C4-2B (cell line): Measurements from ENCODE around the gene RUNDC3A.
A peak's percentile ranks its signal among the peaks of the same experiment; 100 is the strongest.
"Not testable (repeated sequence)": the region's sequence is repeated elsewhere in the genome, so short reads cannot be mapped to it uniquely, and the experiment has no call there.

ENCODE experiments used
- H3K27ac ChIP-seq: fragments of 450-650 bp; 2 replicates; pipeline ENCODE4 v1.5.1; 2017
- ZFX ChIP-seq: fragments of 450-650 bp; IDR thresholded peaks from 2 replicates; pipeline ENCODE4 v1.6.1; 2017
- TF ChIP-seq, protein P1 (sequence below): fragments of 450-650 bp; conservative IDR thresholded peaks from 2 replicates; pipeline ENCODE4 v1.5.1; 2017; ENCODE audit warnings: mild to moderate bottlenecking

Gene RUNDC3A

DNA sequence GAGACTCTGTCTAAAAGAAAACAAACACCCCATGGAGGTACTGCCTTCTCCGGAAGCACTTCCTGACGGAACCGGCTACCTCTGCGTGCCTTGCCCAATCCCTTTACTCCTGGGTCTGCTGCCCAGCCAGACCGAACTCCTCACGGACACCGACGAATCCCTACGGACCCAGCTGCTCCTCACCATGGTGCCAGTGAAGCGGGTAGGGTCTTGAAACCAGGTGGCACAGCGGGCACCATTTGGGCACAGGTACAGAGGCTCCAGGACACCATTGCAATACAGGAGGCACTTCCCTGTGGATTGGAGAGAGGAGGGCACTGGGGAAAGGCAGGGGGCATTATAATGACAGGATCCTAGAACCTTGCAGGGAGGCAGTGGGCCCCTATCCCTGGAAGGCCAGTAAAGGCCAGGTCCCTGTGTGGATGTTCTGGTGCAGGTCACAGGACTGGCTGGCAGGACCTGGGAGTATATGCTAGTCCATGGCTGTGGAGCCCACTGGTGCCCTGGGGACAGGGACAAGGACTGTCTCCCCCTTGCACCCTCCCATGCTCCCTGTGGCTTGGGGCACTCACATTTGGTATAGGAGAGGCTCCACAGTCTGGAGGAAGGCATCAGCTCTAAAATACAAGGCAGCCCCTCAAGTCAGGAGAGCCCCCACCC is 14.0 kb downstream of the RUNDC3A start:
- H3K27ac ChIP-seq: no peak overlapping the region; the same call in 1 of the 2 replicates
- TF ChIP-seq ZFX: no peak
- TF ChIP-seq, protein P1, sequence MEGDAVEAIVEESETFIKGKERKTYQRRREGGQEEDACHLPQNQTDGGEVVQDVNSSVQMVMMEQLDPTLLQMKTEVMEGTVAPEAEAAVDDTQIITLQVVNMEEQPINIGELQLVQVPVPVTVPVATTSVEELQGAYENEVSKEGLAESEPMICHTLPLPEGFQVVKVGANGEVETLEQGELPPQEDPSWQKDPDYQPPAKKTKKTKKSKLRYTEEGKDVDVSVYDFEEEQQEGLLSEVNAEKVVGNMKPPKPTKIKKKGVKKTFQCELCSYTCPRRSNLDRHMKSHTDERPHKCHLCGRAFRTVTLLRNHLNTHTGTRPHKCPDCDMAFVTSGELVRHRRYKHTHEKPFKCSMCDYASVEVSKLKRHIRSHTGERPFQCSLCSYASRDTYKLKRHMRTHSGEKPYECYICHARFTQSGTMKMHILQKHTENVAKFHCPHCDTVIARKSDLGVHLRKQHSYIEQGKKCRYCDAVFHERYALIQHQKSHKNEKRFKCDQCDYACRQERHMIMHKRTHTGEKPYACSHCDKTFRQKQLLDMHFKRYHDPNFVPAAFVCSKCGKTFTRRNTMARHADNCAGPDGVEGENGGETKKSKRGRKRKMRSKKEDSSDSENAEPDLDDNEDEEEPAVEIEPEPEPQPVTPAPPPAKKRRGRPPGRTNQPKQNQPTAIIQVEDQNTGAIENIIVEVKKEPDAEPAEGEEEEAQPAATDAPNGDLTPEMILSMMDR: no peak

DNA sequence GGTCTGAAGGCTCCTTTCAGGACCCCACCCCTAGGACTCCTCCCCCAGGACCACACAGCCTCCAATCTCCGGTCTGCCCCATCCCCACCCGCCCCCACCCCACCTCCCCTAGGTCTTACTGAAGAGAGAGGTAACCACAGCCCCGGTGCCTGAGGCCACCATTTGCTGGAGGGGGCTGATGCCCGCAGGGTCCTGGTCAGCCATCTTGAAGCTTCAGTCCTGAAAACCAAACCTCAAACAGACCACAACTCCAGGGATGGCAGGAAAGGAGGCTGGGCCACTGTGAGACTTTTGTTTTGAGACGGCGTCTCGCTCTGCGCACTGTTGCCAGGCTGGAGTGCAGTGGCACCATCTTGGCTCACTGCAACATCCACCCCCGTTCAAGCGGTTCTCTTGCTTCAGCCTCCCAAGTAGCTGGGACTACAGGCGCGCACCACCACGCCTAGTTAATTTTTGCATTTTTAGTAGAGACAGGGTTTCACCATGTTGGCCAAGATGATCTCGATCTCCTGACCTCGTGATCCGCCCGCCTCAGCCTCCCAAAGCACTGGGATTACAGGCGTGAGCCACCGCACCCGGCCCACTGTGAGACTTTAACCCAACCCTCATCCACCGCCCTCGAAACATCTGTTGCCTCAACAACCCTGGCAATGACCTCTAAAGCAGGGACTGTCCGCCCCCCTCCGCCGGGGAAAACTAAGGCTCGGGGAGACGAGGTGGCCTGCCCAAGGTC is 15.1 kb downstream of the RUNDC3A start:
- H3K27ac ChIP-seq: peak overlapping the region; percentile 97
- TF ChIP-seq ZFX: no peak
- TF ChIP-seq, protein P1: no peak

DNA sequence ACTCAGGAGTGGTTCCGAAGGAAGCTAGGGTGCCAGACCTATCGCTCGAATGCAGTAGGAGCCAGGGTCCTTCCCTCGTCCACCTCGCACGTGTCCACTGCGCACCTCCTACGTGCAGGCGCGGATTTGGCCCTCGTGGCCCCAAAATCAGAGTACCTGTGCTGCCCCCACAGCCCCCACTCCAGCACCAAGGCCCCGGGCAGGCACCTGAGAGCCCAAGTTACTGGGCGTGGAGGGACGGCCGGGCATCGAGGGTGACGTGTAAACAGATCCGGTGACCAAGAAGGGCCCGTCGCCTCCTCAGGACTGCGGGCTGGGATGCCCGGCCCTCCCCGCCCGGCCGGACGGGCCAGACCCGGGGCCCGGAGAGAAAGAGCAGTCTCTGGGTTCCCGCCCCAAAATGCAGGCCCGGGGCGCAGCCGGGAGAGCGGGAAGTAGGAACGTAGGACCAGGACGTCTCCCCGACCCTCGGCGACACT is 15.7 kb downstream of the RUNDC3A start:
- H3K27ac ChIP-seq: peak overlapping the region; percentile 97
- no peak for TF ChIP-seq ZFX
- TF ChIP-seq, protein P1: no peak

DNA sequence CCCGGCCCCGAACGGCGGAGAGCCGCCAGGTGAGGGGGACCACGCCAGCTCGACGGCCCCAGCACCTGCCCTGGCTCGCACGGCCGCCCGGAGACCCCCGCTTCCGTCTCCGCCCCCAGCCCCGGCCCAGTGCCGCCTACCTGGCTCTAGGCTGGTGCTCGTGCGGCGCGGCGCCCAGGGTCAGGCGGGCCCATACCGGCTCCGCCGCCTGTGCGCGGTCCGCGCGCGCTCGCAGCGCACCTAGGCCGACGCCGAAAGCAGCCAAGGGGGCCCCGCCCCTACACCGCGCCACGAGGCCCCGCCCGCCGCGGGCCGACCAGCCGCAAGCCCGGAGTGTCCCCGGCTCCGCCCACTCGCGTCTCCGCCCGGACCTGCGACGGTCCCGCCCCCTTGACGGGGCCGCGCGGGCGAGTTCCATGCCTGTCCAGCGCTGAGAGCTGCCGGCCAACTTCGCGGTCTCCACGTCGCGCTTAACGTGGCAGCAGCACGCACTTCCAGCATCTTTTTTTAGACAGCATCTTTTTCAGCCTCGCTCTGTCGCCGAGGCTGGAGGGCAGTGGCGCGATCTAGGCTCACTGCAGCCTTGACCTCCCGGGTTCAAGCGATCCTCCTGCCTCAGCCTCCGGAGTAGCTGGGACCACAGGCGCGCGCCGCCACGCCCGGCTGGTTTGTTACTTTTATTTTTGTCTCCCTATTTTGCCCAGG is 16.3 kb downstream of the RUNDC3A start, which contains the start of gene SLC25A39:
TSS of gene SLC25A39 (minus strand) at position 253 of the 705 bp plus-strand sequence. CDS start 1,261 bp downstream, outside the sequence.
- peak within 1 kb of the TSS; percentile 97 for H3K27ac ChIP-seq
- TF ChIP-seq ZFX: peak; percentile 80
- TF ChIP-seq, protein P1: no peak

DNA sequence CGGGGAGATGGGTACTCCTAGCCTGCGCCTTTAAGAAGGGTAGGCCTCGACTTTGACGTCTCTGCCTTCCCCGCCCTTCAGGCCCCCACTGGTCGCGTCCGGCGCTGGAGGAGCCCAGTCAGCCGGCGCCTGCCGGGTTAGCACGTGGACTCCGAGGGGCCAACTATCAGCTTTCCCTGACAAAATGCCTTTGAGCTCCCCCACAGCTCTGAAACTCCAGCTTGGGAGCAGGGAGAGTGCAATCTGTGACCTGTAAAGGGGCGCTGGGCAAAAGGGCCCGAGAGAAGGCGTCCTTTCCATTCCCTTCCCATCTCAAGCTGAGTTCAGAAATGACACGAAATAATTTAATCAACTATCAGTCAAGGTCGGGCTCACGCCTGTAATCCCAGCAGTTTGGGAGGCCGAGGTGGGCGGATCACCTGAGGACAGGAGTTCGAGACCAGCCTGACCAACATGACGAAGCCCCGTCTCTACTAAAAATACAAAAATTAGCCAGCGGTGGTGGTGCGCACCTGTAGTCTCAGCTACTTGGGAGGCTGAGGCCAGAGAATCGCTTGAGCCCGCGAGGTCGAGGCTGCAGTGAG is 18.6 kb downstream of the RUNDC3A start:
- no peak overlapping the region for H3K27ac ChIP-seq
- TF ChIP-seq, protein P1: no peak
- TF ChIP-seq ZFX: no peak

DNA sequence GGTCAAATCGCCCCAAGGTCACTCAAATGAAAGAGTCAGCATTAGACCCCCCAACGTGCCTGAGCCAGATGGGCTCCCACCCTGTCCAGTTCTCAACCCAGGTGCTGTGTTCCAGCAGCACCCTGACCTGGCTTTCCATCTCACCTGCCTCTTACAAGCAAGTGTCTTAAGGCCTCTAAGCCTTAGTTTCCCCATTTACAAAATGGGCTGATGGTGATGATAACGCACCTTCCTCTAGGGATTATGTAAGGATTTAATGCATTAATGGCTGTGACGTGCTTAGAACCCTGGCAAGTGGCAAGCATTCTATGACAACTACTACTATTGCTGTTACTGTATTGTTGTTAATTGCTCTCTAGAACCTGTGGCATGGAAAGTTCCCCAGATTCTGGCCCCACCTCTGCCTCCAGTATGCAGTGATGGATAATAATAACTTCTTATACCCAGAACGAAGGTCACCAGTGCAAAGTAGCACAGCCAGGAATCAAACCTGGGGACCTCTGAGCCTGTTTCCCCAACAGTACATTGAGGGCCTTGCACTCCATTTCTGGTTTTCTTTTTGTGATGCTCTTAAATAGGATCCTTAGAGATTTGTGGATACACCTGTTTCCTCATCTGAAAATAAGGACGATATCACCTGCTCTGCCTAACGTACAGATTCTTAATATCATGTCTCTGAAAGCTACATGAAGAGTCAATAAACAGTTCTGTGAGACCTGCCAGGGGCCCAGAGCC is 19.5 kb downstream of the RUNDC3A start:
- TF ChIP-seq ZFX: no peak
- TF ChIP-seq, protein P1: no peak
- H3K27ac ChIP-seq: no peak overlapping the region

DNA sequence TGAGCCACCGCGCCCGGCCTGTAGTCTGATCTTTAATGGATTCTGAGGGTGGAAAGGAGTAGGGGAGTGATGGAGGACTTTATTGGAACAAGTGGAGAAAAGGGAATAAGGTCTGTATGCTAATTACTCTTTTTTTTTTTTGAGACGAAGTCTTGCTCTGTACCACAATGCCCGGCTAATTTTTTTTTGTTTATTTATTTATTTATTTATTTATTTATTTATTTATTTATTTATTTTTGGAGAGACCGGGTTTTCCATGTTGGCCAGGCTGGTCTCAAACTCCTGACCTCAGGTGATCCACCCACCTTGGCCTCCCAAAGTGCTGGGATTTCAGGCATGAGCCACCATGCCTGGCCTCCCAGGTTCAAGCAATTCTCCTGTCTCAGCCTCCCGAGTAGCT is 21.1 kb downstream of the RUNDC3A start:
- not testable (repeated sequence) for H3K27ac ChIP-seq

DNA sequence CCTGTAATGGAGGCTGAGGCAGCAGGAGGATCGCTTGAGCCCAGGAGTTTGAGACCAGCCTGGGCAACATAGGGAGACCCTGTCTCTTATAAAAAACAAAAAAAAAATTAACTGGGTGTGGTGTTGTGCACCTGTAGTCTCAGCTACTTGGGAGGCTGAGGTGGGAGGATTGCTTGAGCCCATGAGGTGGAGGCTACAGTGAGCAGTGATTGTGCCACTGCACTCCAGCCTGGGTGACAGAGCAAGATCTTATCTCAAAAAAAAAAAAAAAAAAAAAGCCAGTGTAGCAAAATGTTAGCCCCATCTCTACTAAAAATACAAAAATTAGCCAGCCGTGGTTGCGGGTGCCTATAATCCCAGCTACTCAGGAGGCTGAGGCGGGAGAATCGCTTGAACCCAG is 21.9 kb downstream of the RUNDC3A start:
- not testable (repeated sequence) for H3K27ac ChIP-seq
